22Rv1 (cell line): ENCODE data around the gene DSP.

ENCODE experiments used
- H3K27ac ChIP-seq: fragments of 450-650 bp; 2 replicates; pipeline ENCODE4 v1.5.1; 2017
- CTCF ChIP-seq: fragments of 450-650 bp; IDR thresholded peaks from 2 replicates; pipeline ENCODE4 v1.5.1; 2017; ENCODE audit warnings: mild to moderate bottlenecking
- ZFX ChIP-seq: fragments of 450-650 bp; IDR thresholded peaks from 2 replicates; pipeline ENCODE4 v1.6.1; 2017; ENCODE audit warnings: antibody characterized with exemption, borderline replicate concordance

The DSP gene

GRCh38 chr6:7569082-7569481 lies 27.6 kb downstream of the DSP start:
- H3K27ac ChIP-seq: no peak overlapping the region
- TF ChIP-seq CTCF: no peak
- no peak for TF ChIP-seq ZFX

DNA sequence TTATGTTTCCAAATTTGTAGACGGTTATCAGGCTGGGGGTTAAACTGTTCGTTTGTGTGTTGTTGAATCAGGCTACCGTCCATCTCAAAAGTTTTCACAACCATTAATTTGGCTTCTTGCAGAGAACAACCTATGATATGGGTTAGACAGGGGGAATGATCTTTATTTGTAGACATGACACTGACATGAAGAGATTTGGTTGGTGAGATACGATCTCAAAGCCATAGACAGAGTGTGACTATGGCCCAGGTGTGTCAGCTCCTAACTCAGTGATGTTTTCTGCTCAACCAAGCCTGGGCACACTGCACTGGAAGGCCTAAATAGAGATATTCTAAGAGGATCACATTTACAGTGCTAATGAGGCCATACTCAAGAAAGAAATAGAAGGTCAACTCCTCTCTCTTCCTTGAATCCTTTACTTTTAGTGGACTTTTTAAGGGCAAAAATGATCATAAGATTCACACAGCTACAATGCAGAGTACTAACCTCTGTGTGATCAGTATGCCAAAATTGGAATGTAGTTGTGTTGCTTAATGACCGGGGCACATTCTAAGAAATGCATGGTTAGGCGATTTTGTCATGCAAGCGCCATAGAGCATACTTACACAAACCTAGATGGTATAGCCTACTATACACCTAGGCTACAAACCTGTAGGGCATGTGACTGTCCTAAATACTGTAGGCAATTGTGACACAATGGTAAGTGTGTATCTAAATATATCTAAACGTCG lies 30.9 kb downstream of the DSP start:
- TF ChIP-seq CTCF (no peak), ZFX (no peak)
- no peak overlapping the region for H3K27ac ChIP-seq

DNA sequence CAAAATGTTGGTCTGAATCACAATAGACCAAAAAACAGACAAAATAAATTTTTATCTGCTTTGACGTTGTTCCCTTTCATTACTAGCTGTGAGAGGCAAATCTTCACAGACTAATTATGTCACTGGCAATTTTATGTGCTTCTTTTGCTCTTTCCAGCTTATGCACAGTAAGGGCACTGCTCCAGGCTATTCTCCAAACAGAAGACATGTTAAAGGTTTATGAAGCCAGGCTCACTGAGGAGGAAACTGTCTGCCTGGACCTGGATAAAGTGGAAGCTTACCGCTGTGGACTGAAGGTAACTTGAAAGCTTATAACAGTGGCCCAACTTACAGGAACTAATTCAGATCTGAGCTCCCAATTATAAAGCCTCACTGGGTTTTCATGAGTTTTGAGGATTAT lies 33.0 kb downstream of the DSP start:
- no peak for TF ChIP-seq ZFX
- TF ChIP-seq CTCF: no peak
- no peak overlapping the region for H3K27ac ChIP-seq

DNA sequence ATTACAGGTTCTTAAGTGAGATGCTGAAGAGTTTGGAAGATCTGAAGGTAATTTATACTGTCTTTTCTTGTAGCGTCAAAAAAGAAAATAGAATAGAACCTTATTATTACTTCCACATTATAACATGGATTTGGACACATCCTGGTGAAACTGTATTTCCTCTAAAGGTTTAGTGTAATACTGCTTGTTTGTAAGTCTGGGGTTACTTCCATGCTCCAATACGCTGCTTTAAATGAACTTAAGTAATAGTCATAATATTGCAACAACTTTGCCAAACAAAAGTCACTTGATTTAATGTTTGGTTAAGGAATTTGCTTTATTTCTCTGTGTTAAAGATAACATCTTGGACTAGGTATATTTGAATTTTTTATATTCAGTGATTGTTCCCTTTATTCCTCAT lies 37.0 kb downstream of the DSP start:
- TF ChIP-seq ZFX: no peak
- TF ChIP-seq CTCF: no peak
- no peak overlapping the region for H3K27ac ChIP-seq

- TF ChIP-seq ZFX (no peak), CTCF (no peak)
- no peak overlapping the region for H3K27ac ChIP-seq
Observed at GRCh38 chr6:7578931-7579330, 37.5 kb downstream of the DSP start.

GRCh38 chr6:7579851-7580250 lies 38.4 kb downstream of the DSP start:
- no peak overlapping the region for H3K27ac ChIP-seq
- TF ChIP-seq CTCF (no peak), ZFX (no peak)

DNA sequence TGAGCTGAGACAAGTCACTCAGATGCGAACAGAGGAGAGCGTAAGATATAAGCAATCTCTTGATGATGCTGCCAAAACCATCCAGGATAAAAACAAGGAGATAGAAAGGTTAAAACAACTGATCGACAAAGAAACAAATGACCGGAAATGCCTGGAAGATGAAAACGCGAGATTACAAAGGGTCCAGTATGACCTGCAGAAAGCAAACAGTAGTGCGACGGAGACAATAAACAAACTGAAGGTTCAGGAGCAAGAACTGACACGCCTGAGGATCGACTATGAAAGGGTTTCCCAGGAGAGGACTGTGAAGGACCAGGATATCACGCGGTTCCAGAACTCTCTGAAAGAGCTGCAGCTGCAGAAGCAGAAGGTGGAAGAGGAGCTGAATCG lies 39.1 kb downstream of the DSP start:
- no peak overlapping the region for H3K27ac ChIP-seq
- TF ChIP-seq ZFX: no peak
- no peak for TF ChIP-seq CTCF
